IPS-15b (cell line): ENCODE data around the gene EIF4EBP3.
A peak's percentile ranks its signal among the peaks of the same experiment; 100 is the strongest.

Source experiments
- H3K27me3 ChIP-seq: one replicate; pipeline ENCODE4 v1.6.1; 2013; ENCODE audit warnings: low read length; ENCODE audit not compliant: control insufficient read depth, insufficient read depth
- H3K36me3 ChIP-seq: one replicate; pipeline ENCODE4 v1.6.1; 2013; ENCODE audit warnings: low read length; ENCODE audit not compliant: control insufficient read depth, insufficient read depth
- H3K4me1 ChIP-seq: one replicate; pipeline ENCODE4 v1.6.1; 2013; ENCODE audit warnings: mild to moderate bottlenecking, low read length; ENCODE audit not compliant: control insufficient read depth, insufficient read depth
- H3K4me3 ChIP-seq: one replicate; pipeline ENCODE4 v1.5.1; 2013; ENCODE audit warnings: low read depth, low read length
- H3K9ac ChIP-seq: one replicate; pipeline ENCODE4 v1.6.1; 2013; ENCODE audit warnings: low read depth, mild to moderate bottlenecking, low read length
- H3K9me3 ChIP-seq: one replicate; pipeline ENCODE4 v1.6.1; 2013; ENCODE audit warnings: mild to moderate bottlenecking, low read length; ENCODE audit not compliant: control insufficient read depth, insufficient read depth

Gene EIF4EBP3

DNA sequence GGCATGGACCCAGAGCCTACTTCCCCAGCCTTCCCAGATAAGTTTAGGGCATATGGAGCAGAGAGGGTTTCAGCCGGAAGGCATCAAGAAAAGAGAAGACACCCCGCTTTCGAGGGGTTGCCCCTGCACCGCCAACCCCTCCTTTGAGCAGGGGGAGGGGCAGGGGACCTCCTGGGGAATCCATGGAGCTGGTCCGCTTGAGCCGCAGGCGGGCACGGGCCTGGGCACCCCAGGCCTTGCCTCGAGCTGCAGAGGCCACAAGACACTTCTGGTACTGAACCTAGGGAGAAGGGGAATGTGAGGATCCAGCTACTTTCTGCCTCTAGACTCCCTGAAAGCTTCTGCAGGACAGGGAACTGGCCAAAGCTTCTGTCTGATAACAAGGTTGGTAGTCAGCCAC lies 11.1 kb downstream of the EIF4EBP3 start:
- H3K9me3 ChIP-seq: no peaks in the 10 kb centered on the region
- peaks cover 6% of the 10 kb centered on the region for H3K4me1 ChIP-seq
- H3K36me3 ChIP-seq: no peaks in the 10 kb centered on the region
- no peaks in the 10 kb centered on the region for H3K27me3 ChIP-seq
- H3K4me3 ChIP-seq: no peak overlapping the region
- no peak overlapping the region for H3K9ac ChIP-seq

DNA sequence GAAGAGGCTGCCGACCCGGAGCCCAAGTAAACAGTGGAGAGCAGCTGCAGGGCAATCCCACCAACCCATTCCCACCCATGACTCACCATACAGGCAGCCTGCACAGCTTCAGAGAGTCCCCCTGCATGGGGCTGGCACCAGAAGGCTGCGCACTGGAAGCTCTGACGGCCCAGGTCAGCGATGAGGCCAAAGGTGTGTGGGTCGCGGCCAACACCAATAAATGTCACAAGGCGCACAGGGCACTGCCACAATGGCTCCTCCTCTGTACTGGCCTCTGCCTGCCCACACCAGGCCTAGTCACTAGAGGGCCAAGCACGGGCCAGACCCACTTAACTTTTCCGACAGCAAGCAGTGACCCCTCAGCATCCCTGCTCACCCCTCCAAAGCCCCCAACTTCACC lies 12.8 kb downstream of the EIF4EBP3 start:
- H3K9ac ChIP-seq: no peak overlapping the region
- no peaks in the 10 kb centered on the region for H3K9me3 ChIP-seq
- H3K36me3 ChIP-seq: no peaks in the 10 kb centered on the region
- H3K4me3 ChIP-seq: no peak overlapping the region
- H3K27me3 ChIP-seq: no peaks in the 10 kb centered on the region
- H3K4me1 ChIP-seq: peaks cover 8% of the 10 kb centered on the region

DNA sequence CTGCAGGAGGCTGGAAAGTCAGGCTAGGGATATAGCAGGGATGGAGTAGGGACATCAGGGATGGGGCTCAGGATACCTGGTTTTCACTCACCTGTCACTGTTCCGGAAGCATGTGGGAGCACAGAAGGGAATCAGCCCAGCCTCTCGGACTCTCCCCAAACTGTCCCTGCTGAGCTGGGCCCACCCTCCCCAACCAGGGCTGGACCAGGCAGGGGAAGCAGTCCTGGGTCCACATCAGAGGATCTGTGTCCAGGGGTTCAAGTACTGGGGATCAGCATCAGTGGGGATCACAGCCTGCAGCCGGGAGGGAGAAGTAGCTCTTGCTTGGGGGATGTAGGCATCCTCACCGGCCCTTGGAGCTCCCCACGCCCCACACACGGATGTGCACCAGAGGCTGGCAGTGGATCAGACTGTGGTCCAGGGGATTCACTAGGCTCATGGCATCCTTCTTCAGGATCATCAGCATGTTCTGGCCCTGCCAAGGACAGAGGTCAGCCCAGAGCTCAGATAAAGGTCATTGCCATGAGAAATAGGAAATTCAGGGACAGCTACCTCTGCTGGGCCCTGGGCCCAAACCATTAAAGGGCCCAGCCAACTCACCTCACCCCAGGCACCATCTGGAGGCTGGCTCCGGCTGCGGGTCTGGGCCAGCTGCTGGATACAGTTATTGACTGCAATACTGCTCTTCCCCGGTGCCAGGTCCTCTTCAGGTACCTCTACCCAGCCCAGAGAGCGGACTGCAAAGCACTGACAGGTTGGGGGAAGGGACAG lies 14.5 kb downstream of the EIF4EBP3 start:
- H3K36me3 ChIP-seq: peaks cover 9% of the 10 kb centered on the region
- H3K4me1 ChIP-seq: peaks cover 8% of the 10 kb centered on the region
- no peak overlapping the region for H3K9ac ChIP-seq
- H3K4me3 ChIP-seq: no peak overlapping the region
- no peaks in the 10 kb centered on the region for H3K9me3 ChIP-seq
- no peaks in the 10 kb centered on the region for H3K27me3 ChIP-seq

DNA sequence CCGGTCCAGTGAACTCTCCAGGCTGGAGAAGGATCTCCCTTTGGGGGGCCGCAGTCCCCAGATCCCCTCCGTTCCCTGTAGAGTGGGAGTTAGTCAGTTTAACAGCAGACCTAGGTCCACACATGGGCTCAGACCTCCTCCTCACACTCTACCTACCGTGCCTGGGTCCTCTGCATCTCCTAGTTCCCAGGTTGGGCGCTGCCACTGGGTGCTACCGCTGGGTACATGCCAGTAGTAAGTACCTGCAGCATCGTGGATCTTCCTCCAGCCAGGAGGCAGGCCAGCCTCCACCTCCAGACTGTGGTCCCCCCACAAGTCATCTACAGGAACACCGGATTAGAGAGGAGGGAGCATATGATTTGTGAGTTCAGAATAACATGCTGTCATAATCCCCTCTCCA lies 16.1 kb downstream of the EIF4EBP3 start:
- H3K4me3 ChIP-seq: peak overlapping the region; percentile 99
- peaks cover 19% of the 10 kb centered on the region for H3K36me3 ChIP-seq

DNA sequence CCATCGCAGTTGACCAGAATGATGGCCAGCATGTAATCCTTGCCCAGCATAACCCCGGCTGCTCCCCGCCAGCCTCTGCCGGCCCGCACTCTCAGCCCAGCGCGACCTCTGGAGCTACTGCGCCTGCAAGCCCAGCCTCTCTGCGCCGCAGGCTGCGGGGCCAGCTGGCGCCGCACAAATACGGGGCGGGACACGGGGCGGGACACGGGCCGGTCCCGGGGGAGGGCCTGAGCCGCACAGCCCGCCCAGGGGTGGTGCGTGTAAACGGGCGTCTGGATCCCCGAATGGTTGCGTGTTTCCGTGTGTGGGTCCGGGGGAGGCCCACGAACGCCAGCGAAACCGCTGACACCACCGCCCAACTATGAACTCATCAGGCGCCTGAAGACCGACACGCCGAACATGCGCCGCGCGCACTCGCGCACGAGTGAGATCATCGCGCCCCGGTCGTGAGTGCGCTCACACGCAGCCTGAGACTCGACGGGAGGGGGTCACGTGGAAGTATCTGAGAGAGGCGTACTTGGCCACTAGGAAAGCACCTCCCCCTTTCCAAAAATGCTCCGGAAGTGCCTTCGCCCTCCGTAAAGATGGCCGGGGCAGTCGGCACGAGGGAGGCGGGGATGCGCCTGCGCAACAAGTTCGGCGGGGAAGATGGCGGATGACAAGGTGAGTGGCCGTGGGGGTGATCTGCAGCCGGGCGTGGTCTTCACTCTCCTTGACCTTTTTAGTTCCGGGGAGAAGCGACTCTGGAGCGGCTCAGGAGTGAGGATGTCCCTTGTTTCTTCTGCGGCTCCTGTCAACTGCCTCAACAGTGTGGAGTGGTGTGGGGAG lies 16.9 kb downstream of the EIF4EBP3 start, which contains the start of the genes APBB3 and SLC35A4:
APBB3 (minus strand) TSS at position 403 of the 828 bp plus-strand sequence; CDS start at position 50, 353 bp downstream.
SLC35A4 (plus strand) TSS at position 633 of the 828 bp plus-strand sequence. CDS start 2,342 bp downstream, outside the sequence.
- Histone ChIP-seq H3K4me3 (peak within 1 kb of the TSS; percentile 99), H3K36me3 (peaks cover 19% of the 10 kb centered on the region), H3K27me3 (no peaks in the 10 kb centered on the region), H3K9ac (peak within 1 kb of the TSS; percentile 77), H3K4me1 (peaks cover 2% of the 10 kb centered on the region), H3K9me3 (no peaks in the 10 kb centered on the region)

More for the DNA sequence above, 16.1 kb downstream of the EIF4EBP3 start:
- Histone ChIP-seq H3K9ac (peak overlapping the region; percentile 60), H3K4me1 (peaks cover 2% of the 10 kb centered on the region), H3K9me3 (no peaks in the 10 kb centered on the region), H3K27me3 (no peaks in the 10 kb centered on the region)

DNA sequence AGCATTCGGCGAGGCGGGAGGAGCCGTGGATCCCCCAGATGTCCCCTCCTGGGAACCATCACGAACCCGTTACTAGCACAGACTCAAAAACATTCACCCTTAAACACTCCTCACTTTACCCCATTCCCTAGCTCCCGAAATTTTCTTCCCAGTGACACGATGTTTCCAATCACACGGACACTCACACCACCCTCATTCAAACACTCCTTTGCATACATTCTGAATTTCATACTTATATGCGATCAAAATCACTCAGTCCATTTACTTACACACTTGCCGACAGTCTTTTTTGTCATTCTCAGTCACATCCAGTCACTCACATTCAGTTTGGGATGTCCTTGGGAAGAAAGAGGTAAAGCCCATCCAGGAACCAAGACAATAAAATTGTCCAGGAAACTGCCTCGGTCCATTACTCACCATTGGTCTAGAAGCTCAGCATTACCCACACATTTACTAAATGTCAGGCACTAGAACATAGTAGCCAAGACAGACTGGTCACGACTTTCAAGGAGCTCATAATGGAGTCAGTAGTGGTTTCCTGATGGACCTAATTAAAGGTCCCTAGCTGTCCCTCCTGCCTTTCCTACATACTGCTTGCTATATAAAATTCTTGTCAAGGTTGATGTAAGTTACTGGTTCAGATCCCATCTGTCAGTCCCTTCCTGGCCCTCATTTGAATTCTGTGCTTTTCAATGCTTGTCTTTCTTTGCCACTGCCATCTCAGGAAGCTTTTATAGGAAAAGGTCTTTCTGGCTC lies 17.7 kb downstream of the EIF4EBP3 start:
- Histone ChIP-seq H3K9me3 (no peaks in the 10 kb centered on the region), H3K4me1 (peaks cover 2% of the 10 kb centered on the region), H3K36me3 (peaks cover 19% of the 10 kb centered on the region), H3K9ac (peak overlapping the region; percentile 77), H3K27me3 (no peaks in the 10 kb centered on the region), H3K4me3 (peak overlapping the region; percentile 99)

DNA sequence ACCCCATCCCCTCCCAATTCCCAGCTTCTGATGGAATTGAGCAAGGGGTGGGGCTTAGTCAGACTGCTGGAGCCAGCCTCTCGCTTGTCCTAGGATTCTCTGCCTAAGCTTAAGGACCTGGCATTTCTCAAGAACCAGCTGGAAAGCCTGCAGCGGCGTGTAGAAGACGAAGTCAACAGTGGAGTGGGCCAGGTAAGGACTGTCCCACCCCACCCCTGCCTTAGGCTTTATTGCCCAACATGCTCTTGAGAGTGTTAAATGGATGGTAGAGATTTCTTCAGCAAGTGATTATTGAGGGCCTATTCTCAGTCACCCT lies 18.3 kb downstream of the EIF4EBP3 start:
- Histone ChIP-seq H3K36me3 (peaks cover 19% of the 10 kb centered on the region), H3K9ac (no peak overlapping the region), H3K4me1 (peaks cover 2% of the 10 kb centered on the region), H3K4me3 (peak overlapping the region; percentile 99), H3K9me3 (no peaks in the 10 kb centered on the region), H3K27me3 (no peaks in the 10 kb centered on the region)

DNA sequence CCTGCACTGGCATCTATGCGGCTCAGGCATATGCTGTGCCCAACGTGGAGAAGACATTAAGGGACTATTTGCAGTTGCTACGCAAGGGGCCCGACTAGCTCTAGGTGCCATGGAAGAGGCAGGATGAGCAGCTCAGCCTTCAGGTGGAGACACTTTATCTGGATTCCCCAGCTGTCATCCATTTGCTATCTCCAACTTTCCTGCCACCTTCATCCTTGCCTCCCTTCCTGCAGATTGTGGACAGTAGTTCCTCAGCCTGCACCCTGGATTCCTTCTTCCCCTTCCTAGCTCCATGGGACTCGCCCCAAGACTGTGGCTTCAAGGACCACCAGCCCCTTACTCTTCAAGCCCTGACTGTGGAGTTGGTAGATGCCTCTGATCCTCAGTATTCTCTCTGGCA lies 19.2 kb downstream of the EIF4EBP3 start:
- Histone ChIP-seq H3K36me3 (peaks cover 19% of the 10 kb centered on the region), H3K4me1 (peaks cover 2% of the 10 kb centered on the region), H3K4me3 (no peak overlapping the region), H3K9ac (no peak overlapping the region), H3K27me3 (no peaks in the 10 kb centered on the region), H3K9me3 (no peaks in the 10 kb centered on the region)

DNA sequence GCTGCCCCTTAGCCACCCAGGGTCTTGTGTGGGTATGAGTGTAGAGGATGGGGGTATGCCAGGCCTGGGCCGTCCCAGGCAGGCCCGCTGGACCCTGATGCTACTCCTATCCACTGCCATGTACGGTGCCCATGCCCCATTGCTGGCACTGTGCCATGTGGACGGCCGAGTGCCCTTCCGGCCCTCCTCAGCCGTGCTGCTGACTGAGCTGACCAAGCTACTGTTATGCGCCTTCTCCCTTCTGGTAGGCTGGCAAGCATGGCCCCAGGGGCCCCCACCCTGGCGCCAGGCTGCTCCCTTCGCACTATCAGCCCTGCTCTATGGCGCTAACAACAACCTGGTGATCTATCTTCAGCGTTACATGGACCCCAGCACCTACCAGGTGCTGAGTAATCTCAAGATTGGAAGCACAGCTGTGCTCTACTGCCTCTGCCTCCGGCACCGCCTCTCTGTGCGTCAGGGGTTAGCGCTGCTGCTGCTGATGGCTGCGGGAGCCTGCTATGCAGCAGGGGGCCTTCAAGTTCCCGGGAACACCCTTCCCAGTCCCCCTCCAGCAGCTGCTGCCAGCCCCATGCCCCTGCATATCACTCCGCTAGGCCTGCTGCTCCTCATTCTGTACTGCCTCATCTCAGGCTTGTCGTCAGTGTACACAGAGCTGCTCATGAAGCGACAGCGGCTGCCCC lies 19.8 kb downstream of the EIF4EBP3 start:
- H3K36me3 ChIP-seq: peaks cover 19% of the 10 kb centered on the region
- no peak overlapping the region for H3K4me3 ChIP-seq
- H3K27me3 ChIP-seq: no peaks in the 10 kb centered on the region
- no peak overlapping the region for H3K9ac ChIP-seq
- peaks cover 2% of the 10 kb centered on the region for H3K4me1 ChIP-seq
- no peaks in the 10 kb centered on the region for H3K9me3 ChIP-seq

DNA sequence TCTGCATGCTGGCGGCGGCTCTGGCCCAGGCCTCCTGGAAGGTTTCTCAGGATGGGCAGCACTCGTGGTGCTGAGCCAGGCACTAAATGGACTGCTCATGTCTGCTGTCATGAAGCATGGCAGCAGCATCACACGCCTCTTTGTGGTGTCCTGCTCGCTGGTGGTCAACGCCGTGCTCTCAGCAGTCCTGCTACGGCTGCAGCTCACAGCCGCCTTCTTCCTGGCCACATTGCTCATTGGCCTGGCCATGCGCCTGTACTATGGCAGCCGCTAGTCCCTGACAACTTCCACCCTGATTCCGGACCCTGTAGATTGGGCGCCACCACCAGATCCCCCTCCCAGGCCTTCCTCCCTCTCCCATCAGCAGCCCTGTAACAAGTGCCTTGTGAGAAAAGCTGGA lies 20.4 kb downstream of the EIF4EBP3 start:
- H3K4me3 ChIP-seq: no peak overlapping the region
- no peaks in the 10 kb centered on the region for H3K27me3 ChIP-seq
- H3K36me3 ChIP-seq: peaks cover 19% of the 10 kb centered on the region
- H3K9ac ChIP-seq: no peak overlapping the region
- no peaks in the 10 kb centered on the region for H3K9me3 ChIP-seq
- peaks cover 2% of the 10 kb centered on the region for H3K4me1 ChIP-seq

DNA sequence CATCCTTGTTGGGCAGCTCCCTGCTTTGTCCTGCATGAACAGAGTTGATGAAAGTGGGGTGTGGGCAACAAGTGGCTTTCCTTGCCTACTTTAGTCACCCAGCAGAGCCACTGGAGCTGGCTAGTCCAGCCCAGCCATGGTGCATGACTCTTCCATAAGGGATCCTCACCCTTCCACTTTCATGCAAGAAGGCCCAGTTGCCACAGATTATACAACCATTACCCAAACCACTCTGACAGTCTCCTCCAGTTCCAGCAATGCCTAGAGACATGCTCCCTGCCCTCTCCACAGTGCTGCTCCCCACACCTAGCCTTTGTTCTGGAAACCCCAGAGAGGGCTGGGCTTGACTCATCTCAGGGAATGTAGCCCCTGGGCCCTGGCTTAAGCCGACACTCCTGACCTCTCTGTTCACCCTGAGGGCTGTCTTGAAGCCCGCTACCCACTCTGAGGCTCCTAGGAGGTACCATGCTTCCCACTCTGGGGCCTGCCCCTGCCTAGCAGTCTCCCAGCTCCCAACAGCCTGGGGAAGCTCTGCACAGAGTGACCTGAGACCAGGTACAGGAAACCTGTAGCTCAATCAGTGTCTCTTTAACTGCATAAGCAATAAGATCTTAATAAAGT lies 21.1 kb downstream of the EIF4EBP3 start:
- Histone ChIP-seq H3K27me3 (no peaks in the 10 kb centered on the region), H3K9ac (no peak overlapping the region), H3K36me3 (peaks cover 19% of the 10 kb centered on the region), H3K9me3 (no peaks in the 10 kb centered on the region), H3K4me3 (no peak overlapping the region), H3K4me1 (peaks cover 2% of the 10 kb centered on the region)
